HepG2 (cell line): ENCODE results near the gene ANTXR1. TPM values are rescaled to one million over a fixed set of nuclear protein-coding genes. Genes with fewer than 3 reads are reported as not detected.
A peak's percentile ranks its signal among the peaks of the same experiment; 100 is the strongest.

Experiments
- ATAC-seq: fragments of 200-7000 bp; cut with Tn5 transposase; 3 replicates; pipeline ENCODE4 v1.9.1; 2020; ENCODE audit warnings: mild to moderate bottlenecking, moderate library complexity
- BruUV-seq: library from RNA; stranded (reverse); fragments of 400-500 nt; replicated peaks from 2 replicates; lab custom pipeline; 2021; lab: Mats Ljungman, UMichigan
- CTCF ChIA-PET: fragments of 300-600 bp; formaldehyde crosslinking; extraction: SDS; loops from one replicate; lab custom pipeline; 2021; ENCODE audit warnings: low total read pairs, inconsistent platforms, low intra/inter-chr PET ratio; lab: Yijun Ruan, JAX
- POLR2A ChIA-PET: fragments of 350-600 bp; sonication (Branson Sonifier 250); formaldehyde crosslinking; loops from one replicate; lab custom pipeline; 2020; ENCODE audit warnings: antibody characterized with exemption, inconsistent platforms; lab: Yijun Ruan, JAX
- DNase-seq: peaks from one replicate; pipeline ENCODE4 v3.0.0-alpha.2; 2015; ENCODE audit warnings: low spot score
- FAIRE-seq: peaks from 3 replicates; lab custom pipeline; 2011; peaks lifted over from hg19 to GRCh38; lab: Jason Lieb, UNC
- H2AFZ ChIP-seq: one replicate; pipeline ENCODE4 v1.6.1; 2011; ENCODE audit warnings: low read length, inconsistent platforms
- H3K27ac ChIP-seq: fragments of 300-600 bp; 3 replicates; pipeline ENCODE4 v1.8.0; 2011; ENCODE audit warnings: mixed run types, mild to moderate bottlenecking, mixed read lengths, low read length, inconsistent platforms; ENCODE audit not compliant: insufficient read depth; ENCODE audit errors: extremely low read length
- H3K27me3 ChIP-seq, 2 experiments: fragments of 200-600 bp in 1 of 2; 2 replicates in 1 of 2; 3 replicates in 1 of 2; pipeline versions ENCODE4 v1.6.0 to v1.8.0; 2011; ENCODE audit warnings: low read length in 2 of 2, mild to moderate bottlenecking in 2 of 2, moderate library complexity in 2 of 2, inconsistent platforms in 1 of 2; ENCODE audit not compliant: insufficient read depth in 2 of 2, control insufficient read depth in 1 of 2
- H3K36me3 ChIP-seq, 2 experiments: fragments of 200-600 bp in 1 of 2; replicated peaks in 1 of 2; 2 replicates in 1 of 2; 3 replicates in 1 of 2; pipeline versions ENCODE4 v1.5.1 to v1.8.0; 2011; ENCODE audit warnings: low read length in 2 of 2, inconsistent platforms in 1 of 2; ENCODE audit not compliant: insufficient read depth in 2 of 2, control insufficient read depth in 1 of 2
- H3K4me1 ChIP-seq: 2 replicates; pipeline ENCODE4 v1.5.1; 2012; ENCODE audit warnings: low read length, inconsistent platforms; ENCODE audit not compliant: insufficient read depth
- H3K4me2 ChIP-seq: 2 replicates; pipeline ENCODE4 v1.6.0; 2011; ENCODE audit warnings: low read depth, low read length, inconsistent platforms
- H3K4me3 ChIP-seq, 3 experiments: fragments of 200-600 bp in 1 of 3; sonication (generic), shearing (Covaris generic) in 1 of 3; replicated peaks in 1 of 3; 2 replicates each; pipeline ENCODE4 v1.5.1; 2011 to 2016; ENCODE audit warnings: low read length in 3 of 3, inconsistent platforms in 2 of 3, low read depth in 2 of 3, mild to moderate bottlenecking in 2 of 3, control low read depth in 1 of 3, mixed read lengths in 1 of 3; ENCODE audit not compliant: insufficient read depth in 1 of 3
- H3K79me2 ChIP-seq: one replicate; pipeline ENCODE4 v1.6.1; 2011; ENCODE audit warnings: low read length, inconsistent platforms; ENCODE audit not compliant: insufficient read depth
- H3K9ac ChIP-seq: 2 replicates; pipeline ENCODE4 v1.6.0; 2011; ENCODE audit warnings: mild to moderate bottlenecking, low read depth, low read length, inconsistent platforms; ENCODE audit not compliant: insufficient read depth
- H3K9me3 ChIP-seq: 2 replicates; pipeline ENCODE4 v1.5.1; 2012; ENCODE audit warnings: mild to moderate bottlenecking, low read length
- H4K20me1 ChIP-seq: 2 replicates; pipeline ENCODE4 v1.6.0; 2011; ENCODE audit warnings: inconsistent platforms, mild to moderate bottlenecking, low read length, moderate library complexity; ENCODE audit not compliant: insufficient read depth
- CHCHD3 ChIP-seq: sonication (generic); formaldehyde crosslinking; IDR thresholded peaks from 2 replicates; pipeline ENCODE4 v1.8.0; 2022; ENCODE audit warnings: mild to moderate bottlenecking, missing genetic modification reagents, moderate library complexity
- NPAS2 ChIP-seq: sonication (generic); formaldehyde crosslinking; IDR thresholded peaks from 2 replicates; pipeline ENCODE4 v1.8.0; 2022; ENCODE audit warnings: mild to moderate bottlenecking, missing genetic modification reagents, borderline replicate concordance
- SAFB2 ChIP-seq: sonication (generic); formaldehyde crosslinking; IDR thresholded peaks from 2 replicates; pipeline ENCODE4 v1.5.1; 2020; ENCODE audit warnings: missing genetic modification reagents, low read depth, mild to moderate bottlenecking, borderline replicate concordance
- SOX13 ChIP-seq, 3 experiments: fragments of 450-650 bp in 1 of 3; sonication (generic) in 1 of 3; formaldehyde crosslinking in 1 of 3; IDR thresholded peaks in 2 of 3; conservative IDR thresholded peaks in 1 of 3; 2 replicates each; pipeline versions ENCODE4 v1.5.0 to v1.6.1; 2016 to 2020; ENCODE audit warnings: antibody characterized with exemption in 1 of 3, mild to moderate bottlenecking in 1 of 3, missing compliant biosample characterization in 1 of 3, missing genetic modification reagents in 1 of 3, moderate library complexity in 1 of 3
- WGBS: methylation state at CpG from one replicate; pipeline ENCODE4 v1.1.6; 2017; ENCODE audit warnings: low lambda C conversion rate; 5-methylcytosine and 5-hydroxymethylcytosine counted together
- in situ Hi-C: cut with HindIII; loops from 2 replicates; pipeline ENCODE4 v1.10.0; 2017; ENCODE audit warnings: low pct_unique_long_range_greater_than_20kb; ENCODE audit not compliant: extremely low pct_ligation_motif_present
- intact Hi-C: fragments of 100-400 bp; cut with micrococcal nuclease; formaldehyde crosslinking; loops from one replicate; pipeline ENCODE4 v1.10.0; 2022; ENCODE audit not compliant: unreplicated experiment
- polyA plus RNA-seq, 8 experiments: library from polyadenylated mRNA; depleted of rRNA in 3 of 8; stranded (reverse) in 7 of 8; unstranded in 1 of 8; fragments of >200 nt; fragmentation: Illumina TruSeq in 4 of 8; extraction: Trizol in 4 of 8; gene quantifications; 2 replicates each; pipeline versions ENCODE4 v1.2.1 to v1.2.3, GENCODE V29; 2011 to 2016; ENCODE audit warnings: low read depth in 4 of 8, missing spikeins in 1 of 8, mixed read lengths in 1 of 8; ENCODE audit not compliant: insufficient read depth in 1 of 8
- total RNA-seq, 5 experiments: library from RNA; depleted of rRNA; stranded (reverse); fragments of >200 nt; fragmentation: Illumina TruSeq; extraction: Trizol; gene quantifications; 2 replicates each; pipeline ENCODE4 v1.2.3, GENCODE V29; 2016; ENCODE audit warnings: low read depth in 1 of 5
- TF ChIP-seq, protein P1 (sequence below): sonication (generic); formaldehyde crosslinking; IDR thresholded peaks from 2 replicates; pipeline ENCODE4 v1.4.0; 2020; ENCODE audit warnings: missing genetic modification reagents; ENCODE audit errors: not compliant biosample characterization
- TF ChIP-seq, protein P2 (sequence below), 2 experiments: fragments of 450-650 bp in 1 of 2; sonication (generic) in 1 of 2; formaldehyde crosslinking in 1 of 2; IDR thresholded peaks; 2 replicates each; pipeline versions ENCODE4 v1.6.1 to v1.8.0; 2016 to 2022; ENCODE audit warnings: antibody characterized with exemption in 1 of 2, mild to moderate bottlenecking in 1 of 2, missing genetic modification reagents in 1 of 2
- TF ChIP-seq, protein P3 (sequence below): IDR thresholded peaks from 2 replicates; pipeline ENCODE4 v1.4.0; 2020; ENCODE audit warnings: mild to moderate bottlenecking, missing genetic modification reagents

ANTXR1 gene
- total and polyA plus RNA-seq, 2 of the 13 experiments (the other 11 are each of a cell fraction or from before 2014, with no cell fraction given): 4.5 to 12.7 TPM

DNA sequence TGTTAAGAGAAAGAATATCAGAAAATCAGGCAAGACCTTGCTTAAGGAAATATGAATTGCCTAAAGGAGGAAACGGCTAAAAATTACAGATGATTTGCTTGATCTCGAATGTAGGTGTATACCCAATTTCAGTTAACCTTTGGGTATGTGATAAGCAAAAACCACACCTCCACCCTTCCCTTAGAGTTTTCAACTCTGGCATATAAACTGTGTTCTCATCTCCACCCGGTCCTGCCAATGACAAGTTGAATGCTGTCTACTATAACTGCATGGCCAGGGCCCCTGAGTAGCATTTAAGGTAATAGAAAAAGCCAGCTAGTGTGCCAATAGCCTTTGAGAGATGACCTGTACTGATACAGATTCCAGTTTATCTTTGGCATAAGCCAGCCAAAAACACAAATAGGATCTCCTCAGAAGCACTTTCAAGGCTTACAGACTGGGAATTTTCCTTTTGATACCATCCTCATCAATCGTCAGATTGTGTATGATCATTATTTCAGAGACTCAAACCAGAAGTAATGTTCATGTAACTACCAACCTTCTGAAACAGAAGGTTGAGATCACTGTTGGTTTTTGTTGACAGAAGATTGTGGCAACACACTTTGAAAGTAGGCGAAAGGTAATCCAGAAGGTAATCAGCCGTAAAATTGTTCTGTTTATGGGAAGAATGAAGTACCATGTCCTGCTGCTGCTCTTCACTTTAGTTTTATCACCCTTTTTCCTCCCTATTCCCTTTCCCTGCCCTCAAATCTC, 211.0 kb downstream of the ANTXR1 start:
- Histone ChIP-seq H3K36me3 (no peaks in the 10 kb centered on the region), H3K27ac (no peak overlapping the region), H3K4me1 (peaks cover 49% of the 10 kb centered on the region), H3K9me3 (no peaks in the 10 kb centered on the region), H3K9ac (no peak overlapping the region), H3K4me3 (no peak overlapping the region), H3K4me2 (peak overlapping the region; percentile 13; the same call in 1 of the 2 replicates), H3K79me2 (no peaks in the 10 kb centered on the region), H3K27me3 (no peaks in the 10 kb centered on the region), H2AFZ (peak overlapping the region; percentile 9), H4K20me1 (no peaks in the 10 kb centered on the region)
- no TSS peak for BruUV-seq
- in situ Hi-C loops: no loop called here
- CTCF ChIA-PET: no interaction called here
- FAIRE-seq (peak; percentile 49), ATAC-seq (no peak; the same call in 2 of the 3 replicates), DNase-seq (peak; percentile 26)
- intact Hi-C loops: no loop called here
- WGBS: 89% methylated on average over 6 of the region's 6 CpGs
- POLR2A ChIA-PET: interaction anchor here (1.0 to 1.4 kb wide), 2 partner anchors 47 to 141 kb away, joined by 3 to 4 read pairs; no protein-coding TSS in a partner anchor
- TF ChIP-seq, protein P1, sequence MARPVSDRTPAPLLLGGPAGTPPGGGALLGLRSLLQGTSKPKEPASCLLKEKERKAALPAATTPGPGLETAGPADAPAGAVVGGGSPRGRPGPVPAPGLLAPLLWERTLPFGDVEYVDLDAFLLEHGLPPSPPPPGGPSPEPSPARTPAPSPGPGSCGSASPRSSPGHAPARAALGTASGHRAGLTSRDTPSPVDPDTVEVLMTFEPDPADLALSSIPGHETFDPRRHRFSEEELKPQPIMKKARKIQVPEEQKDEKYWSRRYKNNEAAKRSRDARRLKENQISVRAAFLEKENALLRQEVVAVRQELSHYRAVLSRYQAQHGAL (CRISPR knock-in tag): no peak
- TF ChIP-seq, protein P2, sequence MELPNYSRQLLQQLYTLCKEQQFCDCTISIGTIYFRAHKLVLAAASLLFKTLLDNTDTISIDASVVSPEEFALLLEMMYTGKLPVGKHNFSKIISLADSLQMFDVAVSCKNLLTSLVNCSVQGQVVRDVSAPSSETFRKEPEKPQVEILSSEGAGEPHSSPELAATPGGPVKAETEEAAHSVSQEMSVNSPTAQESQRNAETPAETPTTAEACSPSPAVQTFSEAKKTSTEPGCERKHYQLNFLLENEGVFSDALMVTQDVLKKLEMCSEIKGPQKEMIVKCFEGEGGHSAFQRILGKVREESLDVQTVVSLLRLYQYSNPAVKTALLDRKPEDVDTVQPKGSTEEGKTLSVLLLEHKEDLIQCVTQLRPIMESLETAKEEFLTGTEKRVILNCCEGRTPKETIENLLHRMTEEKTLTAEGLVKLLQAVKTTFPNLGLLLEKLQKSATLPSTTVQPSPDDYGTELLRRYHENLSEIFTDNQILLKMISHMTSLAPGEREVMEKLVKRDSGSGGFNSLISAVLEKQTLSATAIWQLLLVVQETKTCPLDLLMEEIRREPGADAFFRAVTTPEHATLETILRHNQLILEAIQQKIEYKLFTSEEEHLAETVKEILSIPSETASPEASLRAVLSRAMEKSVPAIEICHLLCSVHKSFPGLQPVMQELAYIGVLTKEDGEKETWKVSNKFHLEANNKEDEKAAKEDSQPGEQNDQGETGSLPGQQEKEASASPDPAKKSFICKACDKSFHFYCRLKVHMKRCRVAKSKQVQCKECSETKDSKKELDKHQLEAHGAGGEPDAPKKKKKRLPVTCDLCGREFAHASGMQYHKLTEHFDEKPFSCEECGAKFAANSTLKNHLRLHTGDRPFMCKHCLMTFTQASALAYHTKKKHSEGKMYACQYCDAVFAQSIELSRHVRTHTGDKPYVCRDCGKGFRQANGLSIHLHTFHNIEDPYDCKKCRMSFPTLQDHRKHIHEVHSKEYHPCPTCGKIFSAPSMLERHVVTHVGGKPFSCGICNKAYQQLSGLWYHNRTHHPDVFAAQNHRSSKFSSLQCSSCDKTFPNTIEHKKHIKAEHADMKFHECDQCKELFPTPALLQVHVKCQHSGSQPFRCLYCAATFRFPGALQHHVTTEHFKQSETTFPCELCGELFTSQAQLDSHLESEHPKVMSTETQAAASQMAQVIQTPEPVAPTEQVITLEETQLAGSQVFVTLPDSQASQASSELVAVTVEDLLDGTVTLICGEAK (IDR thresholded peaks at IDR 0.05): no peak
- TF ChIP-seq, protein P2 (CRISPR knock-in tag; IDR thresholded peaks at IDR 0.05): no peak
- TF ChIP-seq SAFB2 (no peak), CHCHD3 (CRISPR knock-in tag) (no peak), SOX13 (IDR thresholded peaks at IDR 0.05) (no peak), SOX13 (CRISPR knock-in tag; conservative IDR thresholded peaks at IDR 0.05 in 1 of 2, IDR thresholded peaks at IDR 0.05 in 1 of 2) (no peak), NPAS2 (0 out of 2 replicates have a peak, but pooled peaks have one; percentile 52)
- TF ChIP-seq, protein P3, sequence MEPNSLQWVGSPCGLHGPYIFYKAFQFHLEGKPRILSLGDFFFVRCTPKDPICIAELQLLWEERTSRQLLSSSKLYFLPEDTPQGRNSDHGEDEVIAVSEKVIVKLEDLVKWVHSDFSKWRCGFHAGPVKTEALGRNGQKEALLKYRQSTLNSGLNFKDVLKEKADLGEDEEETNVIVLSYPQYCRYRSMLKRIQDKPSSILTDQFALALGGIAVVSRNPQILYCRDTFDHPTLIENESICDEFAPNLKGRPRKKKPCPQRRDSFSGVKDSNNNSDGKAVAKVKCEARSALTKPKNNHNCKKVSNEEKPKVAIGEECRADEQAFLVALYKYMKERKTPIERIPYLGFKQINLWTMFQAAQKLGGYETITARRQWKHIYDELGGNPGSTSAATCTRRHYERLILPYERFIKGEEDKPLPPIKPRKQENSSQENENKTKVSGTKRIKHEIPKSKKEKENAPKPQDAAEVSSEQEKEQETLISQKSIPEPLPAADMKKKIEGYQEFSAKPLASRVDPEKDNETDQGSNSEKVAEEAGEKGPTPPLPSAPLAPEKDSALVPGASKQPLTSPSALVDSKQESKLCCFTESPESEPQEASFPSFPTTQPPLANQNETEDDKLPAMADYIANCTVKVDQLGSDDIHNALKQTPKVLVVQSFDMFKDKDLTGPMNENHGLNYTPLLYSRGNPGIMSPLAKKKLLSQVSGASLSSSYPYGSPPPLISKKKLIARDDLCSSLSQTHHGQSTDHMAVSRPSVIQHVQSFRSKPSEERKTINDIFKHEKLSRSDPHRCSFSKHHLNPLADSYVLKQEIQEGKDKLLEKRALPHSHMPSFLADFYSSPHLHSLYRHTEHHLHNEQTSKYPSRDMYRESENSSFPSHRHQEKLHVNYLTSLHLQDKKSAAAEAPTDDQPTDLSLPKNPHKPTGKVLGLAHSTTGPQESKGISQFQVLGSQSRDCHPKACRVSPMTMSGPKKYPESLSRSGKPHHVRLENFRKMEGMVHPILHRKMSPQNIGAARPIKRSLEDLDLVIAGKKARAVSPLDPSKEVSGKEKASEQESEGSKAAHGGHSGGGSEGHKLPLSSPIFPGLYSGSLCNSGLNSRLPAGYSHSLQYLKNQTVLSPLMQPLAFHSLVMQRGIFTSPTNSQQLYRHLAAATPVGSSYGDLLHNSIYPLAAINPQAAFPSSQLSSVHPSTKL (CRISPR knock-in tag): 0 out of 2 replicates have a peak, but pooled peaks have one; percentile 29
